ENCODE measurements around the gene DNAAF9.

The DNAAF9 gene

DNA sequence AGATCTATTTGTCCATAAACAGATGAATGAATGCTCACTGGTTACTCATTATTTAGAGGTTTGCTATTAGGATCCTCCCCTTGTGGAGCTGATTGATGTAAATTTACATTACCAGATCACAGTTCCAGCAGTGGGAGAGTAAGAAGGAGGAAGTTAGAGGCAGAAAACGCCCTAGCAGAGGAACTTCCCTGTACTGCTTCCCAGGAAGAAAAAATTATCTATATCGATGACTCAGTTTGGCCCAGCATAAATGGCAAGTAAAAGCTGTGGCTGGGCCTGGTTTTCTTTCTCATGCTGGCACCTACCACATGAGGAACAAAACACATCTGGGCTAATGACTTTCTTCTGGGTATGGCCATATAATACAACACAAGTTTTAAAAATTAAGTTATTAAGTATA lies 35.7 kb downstream of the DNAAF9 start:
- DNase-seq (ENCODE audit: low spot score) = no peak

DNA sequence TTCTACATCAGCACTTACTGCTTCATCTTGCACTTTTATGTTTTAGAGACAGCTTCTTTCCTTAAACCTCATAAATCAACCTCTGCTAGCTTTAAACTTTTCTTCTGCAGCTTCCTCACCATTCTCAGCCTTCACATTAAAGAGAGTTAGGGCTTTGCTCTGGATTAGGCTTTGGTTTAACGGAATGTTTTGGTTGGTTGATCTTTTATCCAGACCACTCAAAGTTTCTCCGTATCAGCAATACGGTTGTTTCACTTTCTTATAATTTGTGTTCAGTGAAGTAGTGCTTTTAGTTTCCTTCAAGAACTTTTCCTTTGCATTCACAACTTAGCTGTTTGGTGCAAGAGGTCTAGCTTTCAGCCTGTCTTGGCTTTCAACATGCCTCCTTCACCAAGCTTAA lies 40.4 kb downstream of the DNAAF9 start:
- DNase-seq (ENCODE audit: low spot score) = no peak

DNA sequence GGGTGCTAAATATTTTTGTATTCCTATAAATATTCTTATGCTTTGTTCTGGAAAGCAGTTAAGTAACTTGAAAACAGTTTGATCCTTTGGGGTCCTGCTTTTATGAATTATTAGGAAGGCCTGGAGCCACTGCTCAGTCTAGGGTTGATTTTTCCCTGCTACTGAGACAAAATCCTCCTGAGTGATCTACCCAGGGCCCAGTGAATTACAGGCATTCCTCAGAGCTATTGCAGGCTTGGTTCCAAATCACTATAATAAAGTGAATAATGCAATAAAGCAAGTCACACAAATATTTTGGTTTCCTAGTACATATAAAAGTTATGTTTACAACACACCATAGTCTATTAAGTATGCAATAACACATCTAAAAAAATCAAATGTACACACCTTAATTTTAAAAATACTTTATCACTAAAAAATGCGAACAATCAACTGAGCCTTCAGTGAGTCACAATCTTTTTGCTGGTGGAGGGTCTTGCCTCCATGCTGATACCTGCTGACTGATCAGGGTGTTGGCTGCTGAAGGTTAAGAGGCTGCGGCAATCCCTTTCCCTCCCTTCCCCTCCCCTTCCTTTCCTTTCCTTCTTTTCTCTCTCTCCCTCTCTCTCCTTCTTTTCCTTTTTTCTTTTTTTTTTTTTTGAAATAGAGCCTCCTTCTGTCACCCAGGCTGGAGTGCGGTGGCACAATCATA lies 43.0 kb downstream of the DNAAF9 start:
- no peak for DNase-seq (ENCODE audit: low spot score)

DNA sequence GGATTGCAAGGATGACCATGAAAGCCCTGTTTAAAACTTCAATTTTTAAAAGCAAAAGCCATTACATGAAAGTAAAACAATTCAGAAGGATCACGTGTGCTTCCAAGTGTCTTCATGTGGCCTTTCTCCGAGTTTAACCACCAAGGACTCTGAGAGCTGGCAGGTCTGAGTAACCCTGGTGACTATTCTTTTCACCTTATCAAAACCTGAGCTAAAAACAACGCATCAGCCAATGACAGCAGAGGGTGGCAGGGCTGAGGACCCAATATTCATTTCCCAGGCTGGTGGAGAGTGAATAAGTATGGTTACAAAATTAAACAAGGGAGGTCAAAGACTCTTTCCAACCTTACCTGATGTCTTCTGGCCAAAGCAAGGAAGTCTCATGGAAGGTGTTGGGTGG lies 46.7 kb downstream of the DNAAF9 start:
- no peak for DNase-seq (ENCODE audit: low spot score)

DNA sequence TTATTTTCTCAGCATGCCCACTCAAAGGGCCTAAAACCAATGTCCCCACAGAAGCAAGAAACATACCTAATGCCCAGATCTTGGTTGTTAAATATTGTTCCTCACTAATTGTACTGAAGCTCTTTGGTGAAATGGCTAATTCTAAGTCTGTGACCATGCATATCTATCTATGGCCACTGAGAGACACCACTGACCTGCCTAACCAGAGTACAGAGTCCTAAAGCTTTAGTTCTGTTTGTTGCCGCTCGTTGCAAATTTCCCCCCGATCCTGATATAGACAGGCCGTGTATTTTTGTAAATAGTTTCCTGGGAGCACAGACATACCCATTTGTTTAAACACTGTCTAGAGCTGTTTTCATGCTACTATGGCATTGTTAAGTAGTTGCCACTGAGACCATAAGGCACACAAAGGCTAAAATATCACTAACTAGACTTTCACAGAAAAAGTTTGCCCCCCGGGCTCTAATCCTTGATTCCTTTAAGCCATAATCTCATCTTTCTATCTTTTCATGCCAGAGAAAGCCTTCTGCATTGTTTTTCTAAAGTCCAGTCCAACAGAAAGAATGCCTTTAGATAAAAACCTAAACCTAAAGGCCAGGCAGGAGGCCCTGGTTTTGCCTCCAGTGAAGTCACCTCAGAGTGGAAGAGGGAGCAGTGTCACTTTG lies 48.7 kb downstream of the DNAAF9 start:
- DNase-seq (ENCODE audit: low spot score) = no peak
